Measurements from ENCODE around the gene ZSCAN21. TPM values are rescaled to one million over a fixed set of nuclear protein-coding genes. Genes with fewer than 3 reads are reported as not detected.

The ZSCAN21 gene
- total RNA-seq, 4 donors from 2014 or later, result 14.0 to 23.8 (median 19.2) TPM

DNA sequence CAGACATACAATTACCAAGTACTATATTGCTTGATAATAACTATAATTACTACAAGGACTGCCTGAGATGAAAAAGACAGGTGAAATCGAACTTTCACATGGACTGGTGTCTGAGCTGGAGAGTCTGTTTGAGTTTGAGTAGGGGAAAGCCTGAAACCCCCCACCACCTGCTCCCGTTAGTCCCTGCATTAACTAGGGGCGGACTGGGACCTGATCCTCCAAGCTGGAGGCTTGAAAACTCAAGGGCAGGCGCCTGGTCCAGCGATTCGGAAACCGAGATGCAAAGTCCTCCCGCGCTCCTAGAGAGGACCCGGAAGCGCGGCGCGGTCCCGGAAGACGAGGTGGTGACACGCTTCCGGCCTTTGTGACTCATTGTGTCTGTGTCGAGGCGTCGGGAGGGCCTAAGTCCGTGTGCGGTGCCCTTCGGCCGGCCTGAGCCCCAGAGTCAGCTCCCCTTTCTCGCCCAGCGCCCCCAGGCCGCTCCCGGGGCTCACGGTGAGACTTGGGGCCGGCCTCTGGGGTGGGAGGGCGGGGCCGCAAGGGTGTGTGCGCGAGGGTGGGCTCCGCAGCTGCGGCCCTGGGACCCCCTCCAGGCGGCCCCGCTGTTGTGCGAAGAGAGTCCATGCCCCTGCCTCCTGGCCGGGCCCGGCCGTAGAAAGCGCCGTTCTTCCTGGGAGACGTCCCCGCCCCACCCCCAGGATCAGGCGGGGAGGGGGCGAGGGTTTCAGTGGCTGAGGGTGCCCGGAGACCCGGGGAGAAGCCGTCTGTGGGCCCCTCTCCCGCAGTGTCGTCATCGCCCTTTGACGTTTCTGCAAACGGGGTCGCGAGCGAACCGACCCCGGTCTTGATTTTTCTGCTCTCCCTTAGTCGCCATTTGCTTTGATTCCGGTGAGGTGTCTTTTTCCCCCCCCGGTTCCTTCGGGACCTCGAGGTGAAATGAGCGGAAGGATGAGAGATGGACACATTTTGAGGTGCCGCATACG is 34.1 kb upstream of the ZSCAN21 start, which contains the start of gene ZKSCAN1:
Gene ZKSCAN1, plus strand, starts transcription at position 365 of the 983 bp plus-strand sequence. CDS start 7,911 bp downstream, outside the sequence.
- WGBS, 2 donors, result 3 to 4% methylated on average over 22 to 26 of the region's 70 CpGs
- Histone ChIP-seq H3K27ac (peak within 1 kb of the TSS; percentile 76 to 97 (median 84)), H3K36me3 (no peaks in the 10 kb centered on the region), H3K4me3 (replicated peaks in 1 of 3) (peak within 1 kb of the TSS; percentile 90 to 100 (median 97)), H3K27me3 (no peaks in the 10 kb centered on the region), H3K9me3 (no peaks in the 10 kb centered on the region), H3K4me1 (peaks cover 15 to 23% of the 10 kb centered on the region in 2 donors)
- peak; percentile 85 to 88 for DNase-seq
- peak in 1 of 2 donors; percentile 78 for TF ChIP-seq POLR2A (IDR thresholded peaks at IDR 0.05)
- TF ChIP-seq, protein P1, sequence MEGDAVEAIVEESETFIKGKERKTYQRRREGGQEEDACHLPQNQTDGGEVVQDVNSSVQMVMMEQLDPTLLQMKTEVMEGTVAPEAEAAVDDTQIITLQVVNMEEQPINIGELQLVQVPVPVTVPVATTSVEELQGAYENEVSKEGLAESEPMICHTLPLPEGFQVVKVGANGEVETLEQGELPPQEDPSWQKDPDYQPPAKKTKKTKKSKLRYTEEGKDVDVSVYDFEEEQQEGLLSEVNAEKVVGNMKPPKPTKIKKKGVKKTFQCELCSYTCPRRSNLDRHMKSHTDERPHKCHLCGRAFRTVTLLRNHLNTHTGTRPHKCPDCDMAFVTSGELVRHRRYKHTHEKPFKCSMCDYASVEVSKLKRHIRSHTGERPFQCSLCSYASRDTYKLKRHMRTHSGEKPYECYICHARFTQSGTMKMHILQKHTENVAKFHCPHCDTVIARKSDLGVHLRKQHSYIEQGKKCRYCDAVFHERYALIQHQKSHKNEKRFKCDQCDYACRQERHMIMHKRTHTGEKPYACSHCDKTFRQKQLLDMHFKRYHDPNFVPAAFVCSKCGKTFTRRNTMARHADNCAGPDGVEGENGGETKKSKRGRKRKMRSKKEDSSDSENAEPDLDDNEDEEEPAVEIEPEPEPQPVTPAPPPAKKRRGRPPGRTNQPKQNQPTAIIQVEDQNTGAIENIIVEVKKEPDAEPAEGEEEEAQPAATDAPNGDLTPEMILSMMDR (IDR thresholded peaks at IDR 0.05), result no peak
- intact Hi-C loops (cut with DNase I), result no loop called here

DNA sequence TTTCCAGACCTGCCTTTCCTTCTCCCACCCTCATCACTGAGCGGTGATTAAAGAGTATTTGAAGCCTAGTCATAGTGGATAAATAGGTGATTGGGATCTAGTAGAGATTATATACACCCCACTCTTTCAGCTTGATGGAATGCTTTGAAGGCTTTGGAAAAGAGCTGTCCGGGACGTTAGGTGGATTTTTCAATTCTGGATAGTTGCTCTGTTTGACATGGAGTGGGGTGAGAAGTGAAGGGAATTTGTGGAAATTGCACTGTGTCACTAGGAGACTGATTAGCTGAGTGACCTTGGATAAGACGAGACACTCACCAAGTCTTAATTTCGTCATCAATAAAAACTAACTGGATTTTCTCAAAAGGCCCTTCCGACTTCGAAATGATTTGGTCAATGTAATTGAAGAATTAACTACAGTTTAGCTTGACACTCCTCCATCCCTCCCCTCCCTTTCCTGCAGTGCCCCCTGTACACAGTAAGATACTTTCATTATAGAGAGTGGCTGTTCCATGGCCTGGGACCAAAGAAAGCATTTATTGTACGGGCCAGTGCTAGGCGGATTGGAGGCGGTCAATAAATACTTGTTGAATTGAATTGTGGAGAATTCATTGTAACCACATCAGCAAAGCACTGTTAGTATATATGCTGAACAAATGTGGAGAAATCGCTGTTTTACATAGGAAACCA is 33.2 kb upstream of the ZSCAN21 start:
- Histone ChIP-seq H3K27ac (peak overlapping the region; percentile 76 to 97 (median 84)), H3K9me3 (no peaks in the 10 kb centered on the region), H3K4me3 (replicated peaks in 1 of 3) (peak overlapping the region; percentile 90 to 100 (median 97)), H3K36me3 (no peaks in the 10 kb centered on the region), H3K4me1 (peaks cover 15 to 23% of the 10 kb centered on the region in 2 donors), H3K27me3 (no peaks in the 10 kb centered on the region)
- no peak for DNase-seq
- intact Hi-C loops (cut with DNase I), result no loop called here
- TF ChIP-seq, protein P1 (IDR thresholded peaks at IDR 0.05), result no peak
- no peak for TF ChIP-seq POLR2A (IDR thresholded peaks at IDR 0.05)
- 24 to 32% methylated on average over 11 of the region's 11 CpGs for WGBS, 2 donors

DNA sequence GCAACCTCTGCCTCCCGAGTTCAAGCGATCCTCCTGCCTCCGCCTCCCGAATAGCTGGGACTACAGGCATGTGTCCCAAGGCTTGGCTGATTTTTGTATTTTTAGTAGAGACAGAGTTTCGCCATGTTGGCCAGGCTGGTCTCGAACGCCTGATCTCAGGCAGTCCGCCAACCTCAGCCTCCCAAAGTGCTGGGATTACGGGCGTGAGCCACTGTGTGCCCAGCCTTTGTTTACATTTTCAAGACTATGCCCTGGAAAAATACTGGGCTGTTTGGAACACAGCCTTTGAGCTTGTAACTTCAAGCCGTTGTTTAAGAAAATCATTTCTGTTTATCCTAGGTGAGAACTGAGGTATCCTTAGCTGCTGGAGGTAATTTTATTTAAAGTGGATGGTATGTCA is 32.3 kb upstream of the ZSCAN21 start:
- peaks cover 15 to 23% of the 10 kb centered on the region in 2 donors for H3K4me1 ChIP-seq
- no peak overlapping the region for H3K4me3 ChIP-seq (replicated peaks in 1 of 3)
- H3K36me3 ChIP-seq, result no peaks in the 10 kb centered on the region
- H3K27ac ChIP-seq, result no peak overlapping the region
- intact Hi-C loops (cut with DNase I), result no loop called here
- TF ChIP-seq, protein P1 (IDR thresholded peaks at IDR 0.05), result no peak
- no peak for TF ChIP-seq POLR2A (IDR thresholded peaks at IDR 0.05)
- WGBS, 2 donors, result 78 to 81% methylated on average over 10 to 11 of the region's 11 CpGs
- H3K27me3 ChIP-seq, result no peaks in the 10 kb centered on the region
- no peaks in the 10 kb centered on the region for H3K9me3 ChIP-seq
- peak in 1 of 2 donors; percentile 10 for DNase-seq

DNA sequence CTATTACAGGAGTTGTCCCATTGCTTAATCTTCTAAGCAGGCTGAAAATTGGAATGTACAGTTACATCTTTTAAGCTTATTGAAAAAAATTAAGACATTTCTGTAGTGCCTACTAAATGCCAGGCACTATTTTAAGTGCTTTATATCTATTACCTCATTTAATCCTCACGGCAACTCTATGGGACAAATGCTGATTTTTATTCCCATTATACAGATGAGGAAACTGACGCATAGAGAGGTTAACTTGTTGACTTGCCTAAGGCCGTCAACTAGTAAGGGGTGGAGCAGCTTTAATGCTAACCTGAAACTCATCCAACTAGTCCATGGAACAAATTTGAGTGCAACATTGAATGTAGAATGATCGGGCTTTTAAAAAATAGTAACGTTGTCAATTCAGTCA is 31.7 kb upstream of the ZSCAN21 start:
- Histone ChIP-seq H3K36me3 (no peaks in the 10 kb centered on the region), H3K4me1 (peaks cover 15 to 23% of the 10 kb centered on the region in 2 donors), H3K4me3 (replicated peaks in 1 of 3) (no peak overlapping the region), H3K27me3 (no peaks in the 10 kb centered on the region), H3K27ac (no peak overlapping the region), H3K9me3 (no peaks in the 10 kb centered on the region)
- TF ChIP-seq POLR2A (IDR thresholded peaks at IDR 0.05), result no peak
- TF ChIP-seq, protein P1 (IDR thresholded peaks at IDR 0.05), result no peak
- no peak for DNase-seq
- WGBS, 2 donors, result 95 to 96% methylated on average over 5 of the region's 5 CpGs
- intact Hi-C loops (cut with DNase I), result no loop called here

Measured in thyroid gland (tissue), 4 donors.